Stimulated activated CD4-positive, alpha-beta T cell treated with anti-CD3 and anti-CD28 coated beads, Interleukin-15, amount 100 ng/mL, for 1 hour (primary cell): ENCODE measurements around the gene SEMA5B.

Experiments
- DNase-seq, 2 donors: peaks; one replicate each; pipeline ENCODE4 v3.0.0-alpha.2; 2020; ENCODE audit warnings: low read depth in 1 of 2, low spot score in 1 of 2

SEMA5B gene

GRCh38 chr3:122994954-122995353 lies 32.6 kb downstream of the SEMA5B start:
- DNase-seq, result no peak

DNA sequence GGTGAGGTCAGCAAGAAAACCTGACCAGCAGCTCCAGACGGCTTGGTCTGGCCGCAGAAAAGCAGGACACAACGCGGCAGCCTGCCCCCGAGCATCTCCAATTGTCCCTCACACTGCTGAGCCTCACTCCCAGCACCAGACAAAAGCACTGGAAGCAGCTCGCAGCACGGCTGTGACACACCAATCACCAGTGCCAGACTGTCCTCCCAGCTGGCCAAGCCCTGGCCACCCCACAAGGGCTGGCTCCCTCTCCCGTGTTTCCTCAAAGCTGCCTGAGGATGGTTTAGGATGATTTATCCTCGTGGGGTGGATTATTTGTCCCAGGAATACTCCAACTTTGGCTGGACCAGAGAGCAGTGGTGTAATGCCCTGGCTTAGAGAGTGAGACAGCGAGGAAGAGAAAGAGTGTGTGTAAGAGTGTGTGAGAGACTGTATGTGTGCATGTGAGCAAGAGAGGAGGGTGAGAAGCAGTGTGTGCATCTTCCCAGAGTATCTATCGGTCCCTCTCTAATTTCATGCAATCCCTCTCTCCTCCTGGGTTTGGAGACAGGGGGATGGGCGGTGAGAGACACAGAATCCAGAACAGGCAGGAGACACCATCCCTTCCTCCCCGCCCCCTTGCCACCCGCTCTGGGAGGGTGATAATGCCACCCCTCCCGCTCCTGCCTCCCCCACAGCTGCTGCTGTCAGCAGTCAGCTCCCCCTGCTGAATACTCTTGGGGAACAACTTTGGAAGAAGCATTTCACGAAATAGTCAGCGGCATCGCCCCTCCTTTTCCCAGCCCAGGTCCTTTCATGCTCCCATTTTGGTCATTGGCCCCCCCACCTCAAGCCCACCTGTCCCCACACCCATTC lies 34.2 kb downstream of the SEMA5B start:
- no peak for DNase-seq

- DNase-seq, result no peak
These were observed 34.9 kb downstream of the SEMA5B start for GRCh38 chr3:122992676-122993075.

- DNase-seq, result no peak
These were observed 35.4 kb downstream of the SEMA5B start for GRCh38 chr3:122992133-122992532.

- no peak for DNase-seq
These were observed 36.2 kb downstream of the SEMA5B start for GRCh38 chr3:122991236-122991985.

- no peak for DNase-seq
These were observed 37.5 kb downstream of the SEMA5B start for GRCh38 chr3:122989856-122990575.

GRCh38 chr3:122988508-122988907 lies 39.1 kb downstream of the SEMA5B start:
- no peak for DNase-seq

DNA sequence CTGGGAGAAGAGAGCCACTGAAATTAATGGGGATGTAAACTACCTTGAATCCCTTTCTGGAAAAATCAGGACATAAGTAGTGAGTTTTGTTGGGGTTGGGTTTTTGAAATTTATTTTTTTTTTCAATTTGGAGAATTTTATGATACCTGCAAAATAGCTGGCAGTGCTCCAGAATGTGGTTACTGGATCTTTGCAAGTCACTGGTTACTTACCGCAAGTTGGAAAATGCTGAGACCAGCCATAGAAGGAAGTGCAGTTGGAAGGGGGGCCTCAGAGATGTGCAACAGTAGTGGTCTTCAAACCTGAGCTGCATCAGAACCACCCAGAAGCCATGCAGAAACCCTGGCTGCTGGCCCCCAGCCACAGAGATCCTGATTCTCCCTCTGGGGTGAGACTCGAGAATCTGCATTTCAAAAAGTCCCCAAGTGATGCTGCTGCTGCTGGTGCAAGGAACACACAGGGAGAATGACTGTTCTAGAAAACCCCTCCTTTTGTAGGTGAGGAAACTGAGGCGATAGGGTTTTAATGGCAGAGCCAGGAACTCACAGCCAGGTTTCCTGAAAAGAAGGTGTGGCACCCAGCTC lies 39.7 kb downstream of the SEMA5B start:
- no peak for DNase-seq

GRCh38 chr3:122987231-122987630 lies 40.3 kb downstream of the SEMA5B start:
- no peak for DNase-seq

GRCh38 chr3:122986693-122987179 lies 40.8 kb downstream of the SEMA5B start:
- DNase-seq, result no peak

DNA sequence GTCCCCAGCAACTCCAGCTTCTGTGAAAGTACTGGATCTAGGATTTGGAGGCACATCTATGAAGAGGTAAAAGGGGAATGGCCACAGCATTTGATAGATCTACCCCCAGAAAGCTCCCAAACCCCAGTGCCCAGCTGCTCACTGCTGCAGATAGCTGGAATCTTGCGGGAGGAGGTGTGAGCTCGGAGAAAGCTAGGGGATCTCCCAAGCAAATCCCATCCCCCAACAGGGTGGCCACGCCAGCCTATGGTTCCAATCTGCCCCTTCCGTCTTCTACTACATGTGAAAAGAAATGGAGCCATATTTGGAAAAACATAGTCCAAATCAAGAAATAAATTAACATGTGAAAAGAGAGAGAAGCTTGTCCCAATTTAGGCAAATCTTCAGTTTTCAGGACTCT lies 42.0 kb downstream of the SEMA5B start:
- no peak for DNase-seq

DNA sequence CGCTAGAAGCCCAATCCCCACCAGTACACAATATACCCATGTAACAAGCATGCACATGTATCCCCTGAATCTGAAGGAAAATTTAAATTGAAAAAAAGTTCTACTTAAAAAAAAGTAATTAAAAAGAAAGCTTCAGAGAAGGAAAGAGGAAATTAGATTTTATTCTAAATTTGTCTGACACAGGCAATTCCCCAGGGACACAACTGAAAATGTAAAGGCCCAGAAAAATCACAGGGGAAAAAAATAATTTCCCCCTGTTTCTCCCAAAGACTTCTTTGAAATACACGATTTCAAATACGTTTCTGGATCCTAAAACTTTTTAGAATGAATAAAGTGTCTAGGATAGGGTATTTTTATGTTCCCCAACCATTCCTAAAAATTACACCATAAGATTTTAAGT lies 42.9 kb downstream of the SEMA5B start:
- no peak for DNase-seq

DNA sequence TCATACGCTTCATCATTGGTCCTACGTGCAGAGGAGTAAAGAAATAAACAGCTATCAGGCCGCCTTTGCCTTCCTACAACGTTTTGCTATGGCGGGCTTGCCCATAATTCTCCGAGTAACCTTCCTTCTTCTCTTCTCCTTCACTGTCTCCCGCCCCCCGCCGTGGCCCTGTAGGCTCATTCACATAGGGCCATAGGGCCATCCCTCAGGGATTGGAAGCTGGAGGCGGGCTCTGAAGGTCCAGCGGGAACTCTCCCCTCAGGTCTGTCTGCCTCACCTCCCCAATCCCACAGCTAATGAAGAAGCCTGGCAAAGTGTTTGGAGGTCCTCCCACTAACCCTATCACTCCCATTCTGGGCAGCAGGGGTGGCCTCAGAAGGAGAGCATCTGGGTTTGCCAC lies 43.6 kb downstream of the SEMA5B start:
- no peak for DNase-seq

DNA sequence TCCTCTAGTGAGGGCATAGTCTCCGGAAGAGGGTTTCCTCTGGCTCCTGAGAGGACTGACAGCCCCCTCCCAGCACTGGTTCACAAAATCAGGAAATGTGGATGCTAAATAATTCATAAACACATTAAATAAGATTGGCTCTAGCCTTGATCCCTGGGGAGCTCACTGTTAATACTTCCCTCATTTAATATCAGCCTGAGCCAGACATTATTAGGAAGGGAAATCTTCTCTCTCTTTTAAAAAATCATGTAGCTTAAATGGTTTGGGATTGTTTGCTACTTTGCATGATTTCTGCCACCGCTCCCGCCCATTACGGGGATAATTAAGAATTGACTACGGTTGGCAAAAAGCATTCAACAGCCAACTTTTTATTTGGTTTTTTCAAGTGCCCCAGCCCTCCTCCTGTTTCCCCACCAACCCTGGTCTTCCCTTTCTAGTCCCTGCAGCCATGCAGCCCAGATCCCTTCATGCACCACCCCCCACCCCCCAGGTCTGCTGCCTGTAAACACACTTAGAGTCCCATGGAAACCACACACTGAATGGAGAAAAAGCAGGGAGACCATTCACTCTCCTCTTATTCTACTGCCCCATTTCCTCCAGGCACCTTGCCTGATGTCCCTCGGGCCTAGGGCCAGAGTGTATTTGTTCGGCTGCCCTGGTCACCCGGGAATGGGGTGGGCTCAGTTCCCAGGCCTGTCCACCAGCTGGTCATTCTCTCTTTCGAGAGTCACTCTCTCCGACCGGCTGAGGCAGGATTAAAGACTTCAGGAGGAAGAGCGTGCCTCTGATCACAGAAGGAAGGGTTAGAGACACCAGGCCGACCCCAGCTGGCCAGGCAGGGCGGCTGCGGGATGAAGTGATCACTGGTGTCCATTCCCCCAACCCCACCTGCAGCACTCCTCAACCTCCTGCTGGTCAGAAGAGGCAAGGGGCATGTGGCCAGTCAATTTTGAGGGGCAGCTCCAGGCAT lies 45.1 kb downstream of the SEMA5B start:
- no peak for DNase-seq

GRCh38 chr3:122979211-122979610 lies 48.4 kb downstream of the SEMA5B start:
- no peak for DNase-seq

DNA sequence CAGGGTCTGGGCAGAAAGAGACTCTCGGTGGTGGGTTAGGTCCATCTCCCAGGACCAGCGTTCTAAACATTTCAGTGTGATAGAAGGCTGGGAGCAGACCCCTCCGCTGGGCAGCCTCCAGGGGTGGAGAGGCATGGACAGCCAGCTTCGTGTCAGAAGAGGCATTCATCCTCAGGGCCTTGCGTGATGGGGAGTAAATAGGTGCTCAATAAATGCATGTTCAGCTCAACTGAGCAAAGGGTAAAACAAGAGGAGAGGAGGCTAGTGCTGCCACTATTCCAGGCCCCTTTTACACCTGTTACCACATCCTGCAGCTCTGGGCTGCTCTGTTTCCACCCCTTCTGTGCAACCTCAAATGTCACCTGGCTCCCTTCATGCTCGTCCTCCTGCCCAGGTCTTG lies 49.0 kb downstream of the SEMA5B start:
- DNase-seq, result no peak

GRCh38 chr3:122977746-122978466 lies 49.7 kb downstream of the SEMA5B start:
- no peak for DNase-seq

DNA sequence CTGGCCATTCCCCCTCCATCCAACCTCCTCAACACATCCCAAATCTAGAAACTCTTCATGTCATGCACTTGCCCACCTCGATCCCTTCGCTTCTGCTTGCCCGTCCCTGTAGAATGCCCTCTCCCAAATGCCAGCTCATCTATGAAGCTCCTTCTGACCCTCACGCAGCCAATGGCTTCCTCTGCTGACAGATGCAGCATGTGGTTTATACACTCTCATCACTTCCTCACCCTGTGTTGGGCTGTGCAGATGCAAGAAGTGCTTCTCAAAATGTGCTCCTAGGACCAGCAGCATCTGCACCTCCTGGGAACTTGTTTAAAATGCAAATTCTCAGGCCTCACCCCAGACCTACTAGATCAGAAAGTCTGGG lies 51.7 kb downstream of the SEMA5B start:
- DNase-seq, result no peak

GRCh38 chr3:122975163-122975923 lies 52.2 kb downstream of the SEMA5B start:
- no peak for DNase-seq
